ENCODE data around the gene WDFY3.

DNA sequence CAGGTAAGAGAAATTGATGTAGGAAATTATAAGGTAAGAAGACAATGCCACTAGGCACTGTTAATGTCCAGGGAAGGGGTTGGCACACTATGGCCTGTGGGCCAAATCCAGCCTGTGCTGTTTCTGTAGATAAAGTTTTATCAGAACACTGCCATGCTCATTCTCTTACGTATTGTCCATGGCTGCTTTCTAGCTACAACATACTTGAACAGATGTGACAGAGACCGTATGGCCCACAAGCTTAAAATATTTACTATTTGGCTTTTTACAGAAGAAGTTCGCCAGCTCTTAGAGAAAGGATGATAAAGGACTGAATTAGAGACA, 215.6 kb downstream of the WDFY3 start:
- no peak for TF ChIP-seq CTCF (IDR thresholded peaks at IDR 0.05)
- no peak for TF ChIP-seq POLR2A (IDR thresholded peaks at IDR 0.05)
